Peyer's patch (tissue), 4 donors: ENCODE results near the gene AMFR.

ENCODE experiments used
- POLR2A ChIP-seq, 2 donors: fragments of 450-650 bp; IDR thresholded peaks; one replicate each; pipeline ENCODE4 v1.5.1; 2017; ENCODE audit warnings: antibody characterized with exemption in 2 of 2, mild to moderate bottlenecking in 2 of 2, moderate library complexity in 2 of 2
- TF ChIP-seq, protein P1 (sequence below), 6 experiments: fragments of 450-650 bp in 4 of 6; fragments of 200-600 bp in 2 of 6; sonication (generic) in 1 of 6; IDR thresholded peaks; one replicate each; pipeline ENCODE4 v1.5.1; 2017 to 2019; ENCODE audit warnings: antibody characterized with exemption in 6 of 6, mild to moderate bottlenecking in 3 of 6, moderate library complexity in 1 of 6

DNA sequence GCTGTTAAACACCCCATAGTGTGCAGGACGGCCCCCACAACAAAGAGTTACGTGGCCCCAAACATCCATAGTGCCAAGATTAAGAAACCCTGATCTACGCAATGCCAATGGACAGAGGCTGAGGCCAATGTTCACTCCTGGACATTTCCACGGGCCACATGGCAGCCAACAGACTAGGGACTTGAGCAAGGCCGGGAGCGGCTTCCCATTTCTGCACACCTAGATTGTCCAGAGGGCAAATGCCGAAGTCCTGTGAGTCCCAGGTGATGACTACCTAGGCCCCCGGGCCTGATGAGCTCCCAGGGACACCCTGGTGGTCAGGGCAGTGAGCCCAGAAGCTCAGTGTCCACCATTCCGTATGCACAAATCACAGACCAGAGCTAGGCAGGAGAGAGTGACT lies 95.5 kb downstream of the AMFR start:
- TF ChIP-seq, protein P1, sequence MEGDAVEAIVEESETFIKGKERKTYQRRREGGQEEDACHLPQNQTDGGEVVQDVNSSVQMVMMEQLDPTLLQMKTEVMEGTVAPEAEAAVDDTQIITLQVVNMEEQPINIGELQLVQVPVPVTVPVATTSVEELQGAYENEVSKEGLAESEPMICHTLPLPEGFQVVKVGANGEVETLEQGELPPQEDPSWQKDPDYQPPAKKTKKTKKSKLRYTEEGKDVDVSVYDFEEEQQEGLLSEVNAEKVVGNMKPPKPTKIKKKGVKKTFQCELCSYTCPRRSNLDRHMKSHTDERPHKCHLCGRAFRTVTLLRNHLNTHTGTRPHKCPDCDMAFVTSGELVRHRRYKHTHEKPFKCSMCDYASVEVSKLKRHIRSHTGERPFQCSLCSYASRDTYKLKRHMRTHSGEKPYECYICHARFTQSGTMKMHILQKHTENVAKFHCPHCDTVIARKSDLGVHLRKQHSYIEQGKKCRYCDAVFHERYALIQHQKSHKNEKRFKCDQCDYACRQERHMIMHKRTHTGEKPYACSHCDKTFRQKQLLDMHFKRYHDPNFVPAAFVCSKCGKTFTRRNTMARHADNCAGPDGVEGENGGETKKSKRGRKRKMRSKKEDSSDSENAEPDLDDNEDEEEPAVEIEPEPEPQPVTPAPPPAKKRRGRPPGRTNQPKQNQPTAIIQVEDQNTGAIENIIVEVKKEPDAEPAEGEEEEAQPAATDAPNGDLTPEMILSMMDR (IDR thresholded peaks at IDR 0.05), result no peak
- no peak for TF ChIP-seq POLR2A (IDR thresholded peaks at IDR 0.05)
